Measurements from ENCODE around the gene LCAT.

DNA sequence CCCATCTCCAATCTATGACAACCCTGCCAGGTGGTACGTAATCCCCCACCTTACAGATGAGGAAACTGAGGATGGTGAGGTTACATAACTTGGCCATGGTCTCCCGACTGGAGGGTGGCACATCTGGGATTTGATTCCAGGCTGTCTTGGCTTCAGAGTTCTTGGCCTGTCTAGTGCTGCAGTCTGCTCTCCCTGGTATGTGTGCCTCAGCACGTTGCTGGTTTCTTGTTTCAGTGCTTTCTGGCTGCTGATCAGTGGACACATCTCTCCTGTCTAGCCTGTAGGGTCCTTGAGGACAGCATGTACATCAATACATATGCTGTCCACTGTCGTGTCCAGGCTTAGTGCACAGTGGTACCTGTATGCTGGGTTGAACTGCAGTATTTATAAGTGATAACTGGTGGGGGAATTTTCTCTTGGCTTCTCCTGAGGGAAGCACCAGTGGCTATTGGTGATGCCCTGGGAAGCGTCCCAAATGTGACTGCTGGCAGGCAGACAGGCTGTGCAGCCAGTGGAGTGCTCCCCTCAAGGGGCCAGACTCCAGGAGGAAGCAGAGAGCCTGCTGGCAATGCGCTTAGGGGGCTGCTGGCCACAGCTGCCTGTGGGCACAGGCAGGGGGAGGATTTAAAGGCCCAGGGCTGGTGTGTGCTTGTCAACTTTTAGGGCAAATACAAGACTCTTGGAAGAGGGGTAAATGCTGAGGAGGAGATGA lies 26.6 kb downstream of the LCAT start:
- TF ChIP-seq YY1 (IDR thresholded peaks at IDR 0.05; ENCODE audit: insufficient read depth, insufficient read length) (no peak), SUZ12 (IDR thresholded peaks at IDR 0.05; ENCODE audit: extremely low read depth, insufficient read depth, insufficient read length) (no peak), ZNF274 (IDR thresholded peaks at IDR 0.05; ENCODE audit: low read depth, low read length) (no peak)
